MCF 10A (cell line): ENCODE data around the gene TRUB1. TPM values are rescaled to one million over a fixed set of nuclear protein-coding genes. Genes with fewer than 3 reads are reported as not detected.

Experiments used
- BruUV-seq: library from RNA; stranded (reverse); fragments of 400-500 nt; replicated peaks from 2 replicates; lab custom pipeline; 2021; lab: Mats Ljungman, UMichigan
- CTCF ChIA-PET: fragments of 300-600 bp; sonication (Branson Sonifier 250); formaldehyde crosslinking; extraction: SDS; loops from one replicate; lab custom pipeline; 2021; ENCODE audit warnings: antibody characterized with exemption, inconsistent platforms; lab: Yijun Ruan, JAX
- POLR2A ChIA-PET: fragments of 300-600, 350-650 bp; sonication (Branson Sonifier 250); formaldehyde crosslinking; extraction: SDS; loops from one replicate; lab custom pipeline; 2020; ENCODE audit warnings: antibody characterized with exemption, inconsistent platforms; lab: Yijun Ruan, JAX
- DNase-seq: peaks from one replicate; pipeline ENCODE4 v3.0.0-alpha.2; 2018; ENCODE audit not compliant: unreplicated experiment
- H3K27ac Mint-ChIP-seq: one replicate; pipeline ENCODE4 v1.8.0; 2022; ENCODE audit warnings: mild to moderate bottlenecking, low read depth, mixed read lengths; ENCODE audit not compliant: unreplicated experiment
- H3K27me3 Mint-ChIP-seq: one replicate; pipeline ENCODE4 v1.8.0; 2022; ENCODE audit warnings: mixed read lengths; ENCODE audit not compliant: insufficient read depth, unreplicated experiment
- H3K36me3 Mint-ChIP-seq: one replicate; pipeline ENCODE4 v1.8.0; 2022; ENCODE audit warnings: mild to moderate bottlenecking, moderate library complexity, mixed read lengths; ENCODE audit not compliant: insufficient read depth, unreplicated experiment
- H3K4me1 Mint-ChIP-seq: one replicate; pipeline ENCODE4 v1.8.0; 2022; ENCODE audit warnings: mixed read lengths; ENCODE audit not compliant: insufficient read depth, unreplicated experiment
- H3K4me3 Mint-ChIP-seq: one replicate; pipeline ENCODE4 v1.8.0; 2022; ENCODE audit warnings: mild to moderate bottlenecking, moderate library complexity, mixed read lengths; ENCODE audit not compliant: unreplicated experiment
- H3K9me3 Mint-ChIP-seq: one replicate; pipeline ENCODE4 v1.8.0; 2022; ENCODE audit warnings: mixed read lengths; ENCODE audit not compliant: unreplicated experiment
- intact Hi-C: fragments of 100-400 bp; cut with micrococcal nuclease; formaldehyde crosslinking; loops from 2 replicates; pipeline ENCODE4 v1.14.1; 2022
- total RNA-seq: library from RNA; stranded (reverse); gene quantifications from 2 replicates; pipeline ENCODE4 v1.2.3, GENCODE V29; 2022
- TF ChIP-seq, protein P1 (sequence below): fragments of 200-600 bp; IDR thresholded peaks from one replicate; pipeline ENCODE4 v1.8.0; 2022; ENCODE audit warnings: antibody characterized with exemption, mild to moderate bottlenecking; ENCODE audit not compliant: unreplicated experiment

TRUB1 gene
- total RNA-seq, 1 experiment from 2014 or later, result 29.2 TPM

DNA sequence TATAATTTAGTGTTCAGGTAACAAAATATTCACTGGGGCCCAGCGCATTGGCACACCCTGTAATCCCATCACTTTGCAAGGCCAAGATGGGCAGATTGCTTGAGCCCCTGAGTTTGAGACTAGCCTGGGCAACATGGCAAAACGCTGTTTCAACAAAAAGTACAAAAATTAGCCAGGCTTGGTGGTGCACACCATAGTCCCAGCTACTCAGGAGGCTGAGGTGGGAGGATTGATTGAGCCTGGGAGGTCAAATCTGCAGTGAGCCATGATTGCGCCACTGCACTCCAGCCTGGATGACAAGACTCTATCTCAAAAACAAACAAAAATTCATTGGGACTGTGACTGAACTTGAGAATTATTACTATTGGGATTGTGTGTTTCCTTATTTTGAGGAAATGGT, 40.4 kb upstream of the TRUB1 start:
- DNase-seq, result no peak
- Mint-ChIP-seq H3K27me3 (no peaks in the 10 kb centered on the region), H3K4me3 (no peak overlapping the region), H3K27ac (no peak overlapping the region), H3K4me1 (peaks cover 6% of the 10 kb centered on the region), H3K36me3 (no peaks in the 10 kb centered on the region), H3K9me3 (no peaks in the 10 kb centered on the region)
- intact Hi-C loops, result no loop called here
- TF ChIP-seq, protein P1, sequence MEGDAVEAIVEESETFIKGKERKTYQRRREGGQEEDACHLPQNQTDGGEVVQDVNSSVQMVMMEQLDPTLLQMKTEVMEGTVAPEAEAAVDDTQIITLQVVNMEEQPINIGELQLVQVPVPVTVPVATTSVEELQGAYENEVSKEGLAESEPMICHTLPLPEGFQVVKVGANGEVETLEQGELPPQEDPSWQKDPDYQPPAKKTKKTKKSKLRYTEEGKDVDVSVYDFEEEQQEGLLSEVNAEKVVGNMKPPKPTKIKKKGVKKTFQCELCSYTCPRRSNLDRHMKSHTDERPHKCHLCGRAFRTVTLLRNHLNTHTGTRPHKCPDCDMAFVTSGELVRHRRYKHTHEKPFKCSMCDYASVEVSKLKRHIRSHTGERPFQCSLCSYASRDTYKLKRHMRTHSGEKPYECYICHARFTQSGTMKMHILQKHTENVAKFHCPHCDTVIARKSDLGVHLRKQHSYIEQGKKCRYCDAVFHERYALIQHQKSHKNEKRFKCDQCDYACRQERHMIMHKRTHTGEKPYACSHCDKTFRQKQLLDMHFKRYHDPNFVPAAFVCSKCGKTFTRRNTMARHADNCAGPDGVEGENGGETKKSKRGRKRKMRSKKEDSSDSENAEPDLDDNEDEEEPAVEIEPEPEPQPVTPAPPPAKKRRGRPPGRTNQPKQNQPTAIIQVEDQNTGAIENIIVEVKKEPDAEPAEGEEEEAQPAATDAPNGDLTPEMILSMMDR, result no peak
- ChIA-PET POLR2A (no interaction called here), CTCF (no interaction called here)
- BruUV-seq, result no TSS peak

DNA sequence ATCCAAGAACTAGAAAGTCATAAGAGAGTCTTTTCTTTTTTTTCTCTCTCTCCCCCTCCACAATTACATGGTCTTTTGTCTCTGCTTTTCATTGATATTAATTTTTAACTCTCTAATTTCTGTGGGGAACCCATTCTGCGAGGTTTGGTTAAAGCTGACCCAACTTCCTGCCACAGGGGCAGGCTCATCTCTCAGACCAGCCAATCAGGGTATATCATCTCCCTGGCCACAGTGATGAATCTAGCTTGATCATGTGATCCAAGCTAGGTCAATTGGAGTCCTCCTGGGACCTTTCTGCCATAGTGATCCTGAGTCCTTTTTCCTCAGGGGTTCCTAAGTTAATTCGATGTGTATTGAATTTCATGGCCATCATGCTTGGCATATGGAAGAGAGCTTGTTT, 38.0 kb upstream of the TRUB1 start:
- Mint-ChIP-seq H3K4me3 (no peak overlapping the region), H3K36me3 (no peaks in the 10 kb centered on the region), H3K27me3 (no peaks in the 10 kb centered on the region), H3K27ac (no peak overlapping the region), H3K9me3 (no peaks in the 10 kb centered on the region), H3K4me1 (peaks cover 12% of the 10 kb centered on the region)
- POLR2A ChIA-PET, result interaction anchor here (0.5 kb wide), 1 partner anchor 356 kb away, joined by 3 read pairs; no protein-coding TSS in a partner anchor
- TF ChIP-seq, protein P1, result no peak
- CTCF ChIA-PET, result interaction anchor here (1.3 kb wide), 1 partner anchor 22 kb away, joined by 3 read pairs; no protein-coding TSS in a partner anchor
- BruUV-seq, result no TSS peak
- DNase-seq, result no peak
- intact Hi-C loops, result no loop called here

DNA sequence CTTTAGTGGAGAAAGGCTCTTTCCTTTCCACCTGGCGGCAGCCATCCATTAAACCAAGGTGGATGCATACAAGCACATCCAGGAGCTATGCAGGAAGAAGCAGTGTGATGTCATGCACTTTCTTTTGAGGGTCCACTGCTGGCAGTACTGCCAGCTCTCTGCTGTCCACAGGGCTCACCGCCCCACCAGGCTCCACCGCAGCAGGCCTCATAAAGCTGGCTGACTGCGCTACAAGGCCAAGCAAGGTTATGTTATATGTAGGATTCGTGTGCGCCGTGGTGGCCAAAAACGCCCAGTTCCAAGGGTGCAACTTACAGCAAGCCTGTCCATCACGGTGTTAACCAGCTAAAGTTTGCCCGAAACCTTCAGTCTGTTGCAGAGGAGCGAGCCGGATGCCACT, 37.3 kb upstream of the TRUB1 start:
- BruUV-seq, result no TSS peak
- intact Hi-C loops, result no loop called here
- no peaks in the 10 kb centered on the region for H3K27me3 Mint-ChIP-seq
- peaks cover 19% of the 10 kb centered on the region for H3K4me1 Mint-ChIP-seq
- H3K27ac Mint-ChIP-seq, result no peak overlapping the region
- TF ChIP-seq, protein P1, result no peak
- DNase-seq, result no peak
- H3K9me3 Mint-ChIP-seq, result no peaks in the 10 kb centered on the region
- ChIA-PET CTCF (interaction anchor here (0.6 to 1.3 kb wide), 2 partner anchors 23 to 202 kb away, joined by 3 to 4 read pairs; no protein-coding TSS in a partner anchor), POLR2A (no interaction called here)
- no peaks in the 10 kb centered on the region for H3K36me3 Mint-ChIP-seq
- H3K4me3 Mint-ChIP-seq, result no peak overlapping the region

DNA sequence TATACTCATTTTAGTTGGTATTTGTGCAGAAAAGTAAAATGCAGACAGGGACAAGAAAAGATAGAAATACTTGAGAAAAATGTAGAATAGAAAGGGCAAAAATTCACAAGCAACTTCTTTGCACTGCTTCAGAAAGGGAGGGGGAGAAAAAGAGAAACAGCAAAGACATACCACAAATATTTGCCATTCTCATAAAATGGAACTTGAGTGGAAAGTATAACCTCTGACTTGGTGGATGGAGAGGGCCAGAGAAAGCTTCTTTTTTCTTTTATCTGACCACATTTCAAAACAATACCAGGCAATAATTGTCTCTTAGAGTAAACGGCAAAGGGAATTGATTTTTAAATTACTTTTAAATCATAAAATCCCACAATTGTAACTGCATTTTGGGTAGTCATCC, 35.8 kb upstream of the TRUB1 start:
- no TSS peak for BruUV-seq
- H3K27ac Mint-ChIP-seq, result no peak overlapping the region
- intact Hi-C loops, result no loop called here
- H3K27me3 Mint-ChIP-seq, result no peaks in the 10 kb centered on the region
- no peaks in the 10 kb centered on the region for H3K36me3 Mint-ChIP-seq
- TF ChIP-seq, protein P1, result no peak
- no peaks in the 10 kb centered on the region for H3K9me3 Mint-ChIP-seq
- H3K4me3 Mint-ChIP-seq, result no peak overlapping the region
- no peak for DNase-seq
- ChIA-PET CTCF (interaction anchor here (1.0 kb wide), 1 partner anchor 22 kb away, joined by 5 read pairs; no protein-coding TSS in a partner anchor), POLR2A (interaction anchor here (1.0 kb wide), 1 partner anchor 32 kb away, joined by 3 read pairs; no protein-coding TSS in a partner anchor)
- H3K4me1 Mint-ChIP-seq, result peaks cover 19% of the 10 kb centered on the region
